ENCODE data around the gene TMED9. TPM values are rescaled to one million over a fixed set of nuclear protein-coding genes. Genes with fewer than 3 reads are reported as not detected.
"Not testable (repeated sequence)": the region's sequence is repeated elsewhere in the genome, so short reads cannot be mapped to it uniquely, and the experiment has no call there.

TMED9 gene
- total and polyA plus RNA-seq, 2 donors (not counting 3 experiments of a cell fraction or from before 2014, with no cell fraction given) = 291 to 331 TPM

DNA sequence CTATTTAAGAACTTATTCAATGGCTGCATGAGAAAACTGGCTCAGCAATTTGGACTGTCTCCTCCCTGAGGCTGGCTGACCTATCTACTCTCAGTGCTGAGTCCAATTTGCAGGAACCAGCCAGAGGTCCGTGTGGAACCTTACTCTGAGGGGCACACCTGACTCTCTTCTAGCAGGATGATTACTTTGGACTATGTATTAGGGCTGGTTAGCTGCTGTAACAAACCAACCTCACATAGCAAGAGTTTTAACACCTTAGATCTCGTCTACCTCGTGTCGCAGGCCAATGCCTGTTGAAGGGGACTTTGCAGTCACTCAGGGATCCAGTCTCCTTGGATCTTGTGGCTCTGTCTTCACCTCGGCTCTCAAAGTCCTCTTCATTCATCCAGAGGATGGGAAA is 34.2 kb upstream of the TMED9 start:
- FAIRE-seq (no peak), DNase-seq (ENCODE audit: low read depth, low spot score) (no peak)
- Histone ChIP-seq H3K27me3 (ENCODE audit: control insufficient read depth in 2 of 2, insufficient read depth in 2 of 2, low read length in 2 of 2) (peaks cover 0 to 5% of the 10 kb centered on the region in 2 experiments), H3K27ac (ENCODE audit: insufficient read depth, low read depth, low read length) (no peak overlapping the region), H3K36me3 (ENCODE audit: control insufficient read depth in 2 of 2, extremely low read depth in 1 of 2, insufficient read depth in 2 of 2, low read length in 2 of 2) (no peaks in the 10 kb centered on the region), H3K4me3 (replicated peaks in 1 of 3; ENCODE audit: insufficient read depth in 1 of 3, low read depth in 1 of 3, low read length in 3 of 3) (no peak overlapping the region), H2AFZ (ENCODE audit: low read depth, low read length) (no peak overlapping the region), H3K9me1 (replicated peaks; ENCODE audit: control insufficient read depth, extremely low read depth, insufficient read depth, low read length) (no peaks in the 10 kb centered on the region), H3K9me3 (replicated peaks; ENCODE audit: control insufficient read depth, insufficient read depth, low read length) (no peaks in the 10 kb centered on the region), H3K4me2 (ENCODE audit: insufficient read depth, low read length) (no peak overlapping the region), H4K20me1 (replicated peaks; ENCODE audit: control insufficient read depth, extremely low read depth, insufficient read depth, low read length) (no peaks in the 10 kb centered on the region), H3K9ac (replicated peaks; ENCODE audit: extremely low read depth, insufficient read depth, low read length) (no peak overlapping the region), H3K79me2 (ENCODE audit: control insufficient read depth, insufficient read depth, low read length) (peaks cover 12% of the 10 kb centered on the region), H3K4me1 (ENCODE audit: control insufficient read depth, extremely low read depth, insufficient read depth, low read length) (peaks cover 7% of the 10 kb centered on the region)
- dilution Hi-C loops (cut with MboI; ENCODE audit: extremely low pct_ligation_motif_present, low sequenced_read_pairs) = no loop called here
- ChIA-PET POLR2A (no interaction called here), CTCF (interaction anchor here (1.0 kb wide), 2 partner anchors 11 to 49 kb away, joined by 3 to 4 read pairs; no protein-coding TSS in a partner anchor)
- intact Hi-C loops (cut with micrococcal nuclease) = no loop called here
- BruUV-seq (replicated peaks) = no TSS peak
- no peak for TF ChIP-seq FOS (IDR thresholded peaks at IDR 0.05; ENCODE audit: borderline replicate concordance, insufficient read depth, low read length)
- no peak for TF ChIP-seq CTCF (IDR thresholded peaks at IDR 0.05; ENCODE audit: extremely low read depth in 1 of 2, insufficient read depth in 1 of 2, low read depth in 1 of 2, low read length in 2 of 2)
- no peak for TF ChIP-seq MYC (IDR thresholded peaks at IDR 0.05; ENCODE audit: low read depth, low read length)
- no peak for TF ChIP-seq POLR2AphosphoS5 (IDR thresholded peaks at IDR 0.05; ENCODE audit: insufficient read depth, low read depth, low read length)
- TF ChIP-seq JUN (IDR thresholded peaks at IDR 0.05; ENCODE audit: borderline replicate concordance, insufficient read depth, insufficient read length, low read depth) = no peak
- TF ChIP-seq GATA2 (IDR thresholded peaks at IDR 0.05; ENCODE audit: insufficient read depth, insufficient read length, low read depth, low read length) = no peak
- no peak for TF ChIP-seq POLR2A (IDR thresholded peaks at IDR 0.05; ENCODE audit: low read depth, low read length)

GRCh38 chr5:177559446-177559941 is 32.5 kb upstream of the TMED9 start:
- H3K4me2 ChIP-seq (ENCODE audit: insufficient read depth, low read length); FAIRE-seq; H3K36me3 ChIP-seq (ENCODE audit: control insufficient read depth in 2 of 2, extremely low read depth in 1 of 2, insufficient read depth in 2 of 2, low read length in 2 of 2); H3K9me3 ChIP-seq (replicated peaks; ENCODE audit: control insufficient read depth, insufficient read depth, low read length); DNase-seq (ENCODE audit: low read depth, low spot score); H2AFZ ChIP-seq (ENCODE audit: low read depth, low read length); H3K27me3 ChIP-seq (ENCODE audit: control insufficient read depth in 2 of 2, insufficient read depth in 2 of 2, low read length in 2 of 2); H4K20me1 ChIP-seq (replicated peaks; ENCODE audit: control insufficient read depth, extremely low read depth, insufficient read depth, low read length); H3K79me2 ChIP-seq (ENCODE audit: control insufficient read depth, insufficient read depth, low read length); dilution Hi-C loops (cut with MboI; ENCODE audit: extremely low pct_ligation_motif_present, low sequenced_read_pairs); H3K9ac ChIP-seq (replicated peaks; ENCODE audit: extremely low read depth, insufficient read depth, low read length); intact Hi-C loops (cut with micrococcal nuclease); BruUV-seq (replicated peaks); H3K9me1 ChIP-seq (replicated peaks; ENCODE audit: control insufficient read depth, extremely low read depth, insufficient read depth, low read length); H3K4me3 ChIP-seq (replicated peaks in 1 of 3; ENCODE audit: insufficient read depth in 1 of 3, low read depth in 1 of 3, low read length in 3 of 3); H3K4me1 ChIP-seq (ENCODE audit: control insufficient read depth, extremely low read depth, insufficient read depth, low read length); CTCF ChIA-PET; H3K27ac ChIP-seq (ENCODE audit: insufficient read depth, low read depth, low read length); POLR2A ChIA-PET: not testable (repeated sequence)
